Activated T-helper 1 cell treated with anti-CD3 and anti-CD28 coated beads, Interleukin-12 subunit alpha, Interleukin-12 subunit beta, Interleukin-2, Interleukin-4 antibody, amounts not matched to agents 30 ng/mL and 10 ng/mL and 1 ng/mL, durations not matched to agents 14 hours and 24 hours and 36 hours (primary cell): ENCODE measurements around the gene MPST. TPM values are rescaled to one million over a fixed set of nuclear protein-coding genes. Genes with fewer than 3 reads are reported as not detected.
"Not testable (repeated sequence)": the region's sequence is repeated elsewhere in the genome, so short reads cannot be mapped to it uniquely, and the experiment has no call there.

ENCODE experiments used
- DNase-seq: peaks from one replicate; pipeline ENCODE4 v3.0.0; 2021; ENCODE audit warnings: low spot score
- H3K27ac Mint-ChIP-seq: one replicate; pipeline ENCODE4 v1.8.0; 2021; ENCODE audit warnings: mild to moderate bottlenecking, mixed read lengths
- H3K27me3 Mint-ChIP-seq: one replicate; pipeline ENCODE4 v1.8.0; 2022; ENCODE audit warnings: mild to moderate bottlenecking, moderate library complexity, mixed read lengths; ENCODE audit not compliant: insufficient read depth
- H3K36me3 Mint-ChIP-seq: one replicate; pipeline ENCODE4 v1.8.0; 2021; ENCODE audit warnings: low read depth, mixed read lengths
- H3K4me1 Mint-ChIP-seq: one replicate; pipeline ENCODE4 v1.8.0; 2021; ENCODE audit warnings: low read depth, mixed read lengths
- H3K4me3 Mint-ChIP-seq: one replicate; pipeline ENCODE4 v1.8.0; 2021; ENCODE audit warnings: mild to moderate bottlenecking, moderate library complexity, mixed read lengths
- H3K9me3 Mint-ChIP-seq: one replicate; pipeline ENCODE4 v1.8.0; 2021; ENCODE audit warnings: mixed read lengths
- intact Hi-C: fragments of 100-400 bp; cut with micrococcal nuclease; formaldehyde crosslinking; loops from one replicate; pipeline ENCODE4 v1.15.1; 2024
- total RNA-seq: library from RNA; stranded (reverse); gene quantifications from 2 replicates; pipeline ENCODE4 v1.2.3, GENCODE V29; 2022

The MPST gene
- total RNA-seq, 1 donor from 2014 or later, result 18.0 TPM

DNA sequence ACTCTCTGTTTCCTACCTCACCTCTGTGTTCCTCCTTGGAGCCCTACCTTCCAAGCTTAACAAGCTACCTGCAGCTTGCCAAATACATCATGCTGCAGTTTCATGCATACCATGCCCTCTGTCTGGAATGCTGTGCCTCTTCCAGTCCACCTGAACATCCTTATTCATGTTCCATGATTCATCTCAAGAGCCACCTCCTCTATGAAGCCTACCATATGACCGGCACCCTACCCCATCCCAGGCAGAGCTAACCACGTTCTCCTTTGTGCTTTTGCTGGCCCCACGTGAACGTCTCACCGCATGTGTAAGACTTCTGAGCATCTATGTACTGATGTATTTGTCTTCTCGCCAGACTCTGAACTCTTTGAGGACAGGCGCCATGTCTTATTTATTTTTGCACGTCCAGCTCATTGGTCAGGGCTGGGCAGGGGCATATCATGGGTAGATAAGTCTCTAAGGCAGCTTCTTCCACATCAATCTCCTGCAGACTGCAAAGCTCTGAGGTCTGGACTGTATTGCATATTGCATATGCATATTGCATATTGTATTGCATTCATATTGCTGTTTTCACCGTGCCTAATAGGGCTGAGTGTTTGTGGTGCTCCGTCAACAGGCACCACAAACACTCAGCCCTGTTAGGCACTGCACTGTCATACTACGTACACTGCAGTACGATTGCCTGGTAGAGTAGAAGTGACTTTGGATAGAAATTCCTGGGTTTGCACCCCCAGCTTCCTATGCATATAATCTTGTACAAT, 31.3 kb upstream of the MPST start:
- no peak overlapping the region for H3K4me3 Mint-ChIP-seq
- H3K36me3 Mint-ChIP-seq, result no peaks in the 10 kb centered on the region
- intact Hi-C loops, result no loop called here
- H3K9me3 Mint-ChIP-seq, result peaks cover 17% of the 10 kb centered on the region
- peaks cover 4% of the 10 kb centered on the region for H3K4me1 Mint-ChIP-seq
- DNase-seq, result no peak
- peaks cover 25% of the 10 kb centered on the region for H3K27me3 Mint-ChIP-seq
- no peak overlapping the region for H3K27ac Mint-ChIP-seq

DNA sequence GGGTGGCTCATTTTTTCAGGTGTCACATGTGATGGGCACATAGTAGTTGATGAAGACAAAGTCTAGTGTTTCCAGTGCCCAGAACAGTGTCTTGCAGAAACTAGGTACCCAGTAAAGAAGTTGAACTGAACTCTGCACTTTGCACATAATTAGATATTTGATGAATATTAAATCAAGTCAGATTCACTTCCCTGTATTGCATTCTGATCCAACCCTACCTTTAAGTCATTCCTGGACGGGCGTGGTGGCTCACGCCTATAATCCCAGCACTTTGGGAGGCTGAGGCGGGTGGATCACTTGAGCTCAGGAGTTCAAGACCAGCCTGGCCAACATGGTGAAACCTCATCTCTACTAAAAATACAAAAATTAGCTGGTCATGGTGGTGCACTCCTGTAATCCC, 30.5 kb upstream of the MPST start:
- H3K4me3 Mint-ChIP-seq, H3K4me1 Mint-ChIP-seq, DNase-seq, H3K27ac Mint-ChIP-seq, H3K36me3 Mint-ChIP-seq, intact Hi-C loops: not testable (repeated sequence)
- peaks cover 22% of the 10 kb centered on the region for H3K27me3 Mint-ChIP-seq
- H3K9me3 Mint-ChIP-seq, result peaks cover 17% of the 10 kb centered on the region

DNA sequence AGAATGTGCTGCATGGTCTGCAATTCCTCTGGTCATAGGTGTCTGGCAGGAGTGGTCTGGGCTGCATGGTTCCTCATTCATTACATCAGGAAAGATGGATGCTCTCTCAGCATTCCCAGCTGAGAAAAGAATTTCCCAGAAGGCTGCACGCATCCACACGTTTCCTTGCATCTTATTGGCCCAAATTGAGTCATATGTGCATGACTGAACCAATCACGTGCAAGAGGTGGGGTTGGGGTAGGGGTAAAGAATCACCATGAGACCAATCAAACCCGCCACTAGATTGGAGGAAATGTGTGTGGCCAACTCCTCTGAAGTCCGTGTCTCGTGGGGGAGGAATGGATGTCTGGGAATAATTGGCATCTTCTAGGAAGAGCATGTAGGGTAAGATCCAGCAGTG, 29.1 kb upstream of the MPST start:
- Mint-ChIP-seq H3K4me1 (peaks cover 4% of the 10 kb centered on the region), H3K36me3 (no peaks in the 10 kb centered on the region), H3K27me3 (peaks cover 22% of the 10 kb centered on the region), H3K27ac (no peak overlapping the region), H3K4me3 (no peak overlapping the region), H3K9me3 (peaks cover 14% of the 10 kb centered on the region)
- DNase-seq, result no peak
- intact Hi-C loops, result no loop called here

DNA sequence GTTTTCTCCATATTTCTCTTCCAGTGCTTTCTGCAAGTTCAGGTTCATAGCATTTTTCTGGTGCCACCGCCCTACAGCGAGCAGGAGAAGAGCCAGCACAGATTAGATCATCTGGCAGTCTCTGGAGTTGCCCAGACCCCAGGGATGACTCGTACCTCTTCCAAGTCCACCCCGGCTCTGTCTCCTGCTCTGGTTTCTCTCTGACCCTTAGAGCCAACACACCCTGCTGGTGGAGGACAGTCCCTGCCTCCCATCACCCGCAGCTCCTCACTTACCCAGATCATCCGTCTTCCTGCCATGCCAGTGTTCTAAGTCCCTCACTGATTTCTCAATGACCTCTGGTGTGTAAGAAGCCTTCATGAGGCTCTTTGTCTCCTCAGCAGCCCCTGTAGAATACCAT, 28.3 kb upstream of the MPST start:
- Mint-ChIP-seq H3K4me1 (peaks cover 4% of the 10 kb centered on the region), H3K9me3 (peaks cover 7% of the 10 kb centered on the region), H3K36me3 (no peaks in the 10 kb centered on the region), H3K4me3 (no peak overlapping the region), H3K27me3 (peaks cover 22% of the 10 kb centered on the region), H3K27ac (no peak overlapping the region)
- no peak for DNase-seq
- intact Hi-C loops, result no loop called here

DNA sequence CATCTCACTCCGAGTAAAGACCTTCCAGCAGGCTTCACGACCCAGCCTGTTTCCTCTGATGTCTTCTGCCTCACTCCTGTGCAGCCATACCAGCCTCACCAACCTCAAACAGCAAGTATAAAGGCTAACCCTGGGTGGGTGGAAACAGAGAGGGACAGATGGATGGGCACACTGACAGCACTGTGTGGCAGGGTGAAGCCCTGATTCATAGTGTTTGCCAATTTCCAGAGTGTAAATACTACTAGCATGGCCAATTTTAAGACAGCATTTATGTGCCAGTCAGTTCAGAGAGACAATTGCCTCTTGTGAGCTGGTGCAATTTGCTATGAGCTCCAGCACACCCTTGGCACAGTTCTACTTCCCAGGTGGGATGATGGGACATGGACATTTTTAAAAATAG, 21.8 kb upstream of the MPST start:
- H3K9me3 Mint-ChIP-seq, result no peaks in the 10 kb centered on the region
- H3K27ac Mint-ChIP-seq, result no peak overlapping the region
- H3K4me3 Mint-ChIP-seq, result no peak overlapping the region
- H3K4me1 Mint-ChIP-seq, result no peaks in the 10 kb centered on the region
- intact Hi-C loops, result no loop called here
- H3K36me3 Mint-ChIP-seq, result no peaks in the 10 kb centered on the region
- peaks cover 12% of the 10 kb centered on the region for H3K27me3 Mint-ChIP-seq
- no peak for DNase-seq

DNA sequence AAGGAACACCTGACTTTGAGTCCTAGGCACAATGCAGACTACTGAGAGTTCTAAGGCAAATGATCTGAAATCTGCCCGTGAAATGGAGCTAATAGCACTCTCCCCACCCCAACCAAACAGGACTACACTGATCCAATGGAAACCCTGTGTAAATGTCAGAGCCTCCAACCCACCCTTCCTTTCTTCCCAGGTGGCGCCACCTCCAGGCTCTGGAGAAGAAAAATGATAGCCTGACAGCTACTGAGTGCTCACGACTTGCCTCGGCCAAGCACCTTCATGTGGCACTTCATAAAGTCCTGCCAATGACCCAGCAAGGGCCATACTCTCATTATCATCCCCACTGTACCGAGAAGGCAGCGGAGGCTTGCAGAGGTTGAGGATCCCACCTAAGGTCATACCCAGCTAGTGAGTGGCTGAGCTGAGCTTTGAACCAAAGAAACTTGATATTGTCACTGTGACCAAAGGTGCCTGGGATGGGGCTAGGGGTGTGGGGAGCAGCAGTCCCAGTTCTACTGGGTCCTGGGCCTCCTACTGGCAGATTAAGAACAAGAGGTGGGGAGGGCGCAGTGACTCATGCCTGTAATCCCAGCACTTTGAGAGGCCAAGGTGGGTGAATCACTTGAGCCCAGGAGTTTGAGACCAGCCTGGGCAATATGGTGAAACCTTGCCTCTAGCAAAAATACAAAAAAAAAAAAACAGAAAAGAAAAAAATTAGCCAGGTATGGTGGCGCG, 20.8 kb upstream of the MPST start:
- intact Hi-C loops, result no loop called here

DNA sequence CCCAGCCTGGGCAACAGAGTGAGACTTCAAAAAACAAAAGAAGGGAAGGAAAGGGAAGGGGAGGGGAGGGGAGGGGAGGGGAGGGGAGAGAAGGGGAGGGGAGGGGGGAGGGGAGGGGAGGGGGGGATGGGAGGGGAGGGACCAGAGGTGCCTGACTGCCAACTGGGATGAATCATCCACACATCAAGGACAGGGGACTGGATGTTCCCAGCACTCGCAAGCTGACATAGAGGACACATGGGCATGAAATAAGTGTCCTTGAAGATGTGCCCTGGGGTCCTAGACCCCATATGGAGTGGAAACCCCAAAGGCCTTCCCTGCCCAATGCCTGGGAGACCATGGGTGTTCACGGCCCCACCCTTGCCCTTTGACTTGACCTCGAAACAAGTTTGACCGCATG, 20.1 kb upstream of the MPST start:
- H3K36me3 Mint-ChIP-seq, result no peaks in the 10 kb centered on the region
- DNase-seq, result no peak
- no peak overlapping the region for H3K27ac Mint-ChIP-seq
- no peaks in the 10 kb centered on the region for H3K4me1 Mint-ChIP-seq
- no peaks in the 10 kb centered on the region for H3K9me3 Mint-ChIP-seq
- H3K4me3 Mint-ChIP-seq, result no peak overlapping the region
- intact Hi-C loops, result no loop called here
- peaks cover 14% of the 10 kb centered on the region for H3K27me3 Mint-ChIP-seq

More for the DNA sequence above, 20.8 kb upstream of the MPST start:
- no peak for DNase-seq
- no peaks in the 10 kb centered on the region for H3K9me3 Mint-ChIP-seq
- no peaks in the 10 kb centered on the region for H3K36me3 Mint-ChIP-seq
- H3K4me3 Mint-ChIP-seq, result no peak overlapping the region
- peaks cover 14% of the 10 kb centered on the region for H3K27me3 Mint-ChIP-seq
- H3K27ac Mint-ChIP-seq, result no peak overlapping the region
- no peaks in the 10 kb centered on the region for H3K4me1 Mint-ChIP-seq

DNA sequence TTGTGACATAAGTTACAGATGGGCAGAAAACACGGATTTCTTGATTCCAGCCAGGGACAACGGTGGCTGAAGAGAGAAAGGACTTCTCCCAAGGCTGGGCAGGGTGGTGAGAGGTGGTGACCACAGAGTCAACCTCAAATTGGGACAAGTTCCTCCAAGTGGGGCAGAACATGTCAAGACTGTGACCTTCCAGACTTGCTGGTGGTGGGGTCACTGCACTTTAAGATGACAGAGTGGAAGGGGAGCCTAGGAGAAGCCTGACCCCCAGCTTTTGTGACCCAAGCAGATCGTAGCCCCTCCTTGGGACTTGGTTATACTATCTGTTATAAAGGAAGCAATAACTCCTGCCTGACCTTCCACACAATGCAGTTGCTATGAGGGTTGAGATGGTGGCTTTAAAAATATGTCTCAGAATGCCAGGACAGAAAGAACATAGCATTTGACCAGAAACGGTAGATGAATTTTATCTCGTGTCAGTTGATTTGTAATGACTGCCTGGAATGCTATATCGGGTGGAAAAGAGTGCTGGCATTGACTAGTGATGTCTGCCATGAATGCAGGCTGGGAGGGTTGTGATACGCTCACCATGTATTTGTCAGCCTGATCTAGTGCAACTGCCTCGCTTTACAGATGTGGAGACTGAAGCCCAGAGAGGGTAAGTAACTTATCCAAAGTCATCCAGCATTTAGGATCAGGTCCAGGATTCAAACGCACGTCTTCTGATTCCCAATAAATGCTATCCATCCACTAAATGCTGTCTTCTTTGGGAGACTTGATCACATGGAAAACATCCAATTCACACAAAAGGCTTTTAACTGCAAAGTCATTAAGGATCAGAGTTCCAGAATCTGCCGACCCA, 18.6 kb upstream of the MPST start:
- Mint-ChIP-seq H3K27ac (no peak overlapping the region), H3K4me3 (no peak overlapping the region), H3K27me3 (peaks cover 22% of the 10 kb centered on the region), H3K36me3 (no peaks in the 10 kb centered on the region), H3K4me1 (no peaks in the 10 kb centered on the region), H3K9me3 (no peaks in the 10 kb centered on the region)
- intact Hi-C loops, result no loop called here
- DNase-seq, result no peak

DNA sequence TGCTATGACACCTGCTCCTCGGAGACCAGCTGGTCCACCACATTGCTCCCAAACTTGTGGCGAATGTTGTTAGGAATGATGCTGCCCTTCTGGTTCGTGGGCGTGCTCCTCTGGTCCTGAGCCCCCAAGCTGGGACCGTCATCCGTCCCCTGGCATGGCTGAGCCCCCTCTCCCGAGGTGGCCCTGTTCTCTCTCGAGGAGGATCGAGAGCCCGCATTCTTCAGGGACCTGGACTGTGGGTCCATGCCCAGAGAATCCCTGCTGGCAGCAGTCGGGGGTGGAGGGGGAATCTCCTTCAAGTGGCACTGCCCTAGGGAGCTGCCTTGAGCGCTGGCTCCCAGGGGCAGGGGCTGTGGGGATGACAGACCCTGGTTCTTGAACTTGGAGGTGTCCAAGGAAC, 17.7 kb upstream of the MPST start:
- intact Hi-C loops, result no loop called here
- peaks cover 25% of the 10 kb centered on the region for H3K27me3 Mint-ChIP-seq
- H3K9me3 Mint-ChIP-seq, result no peaks in the 10 kb centered on the region
- H3K36me3 Mint-ChIP-seq, result no peaks in the 10 kb centered on the region
- H3K27ac Mint-ChIP-seq, result no peak overlapping the region
- no peak for DNase-seq
- H3K4me3 Mint-ChIP-seq, result no peak overlapping the region
- no peaks in the 10 kb centered on the region for H3K4me1 Mint-ChIP-seq

DNA sequence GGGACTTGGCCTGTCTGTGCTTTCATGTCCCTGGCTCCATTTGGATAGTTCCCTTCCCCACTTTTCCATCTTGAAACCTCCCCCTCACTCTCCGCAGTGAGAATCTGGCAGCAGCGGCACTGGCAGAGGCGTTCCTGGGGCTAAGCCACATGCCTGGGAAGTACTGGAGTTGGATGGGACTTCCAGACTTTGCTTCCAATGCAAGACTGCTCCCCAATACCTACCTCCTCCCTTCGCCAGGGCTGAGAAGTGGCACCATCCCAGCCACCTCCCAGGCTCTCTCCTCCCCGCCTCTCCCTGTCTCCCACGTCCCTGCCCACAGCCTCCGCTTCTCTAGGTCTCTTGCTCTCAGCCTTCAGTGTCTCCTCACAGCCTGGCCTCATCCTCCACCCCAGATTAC, 16.9 kb upstream of the MPST start:
- H3K36me3 Mint-ChIP-seq, result no peaks in the 10 kb centered on the region
- H3K4me3 Mint-ChIP-seq, result no peak overlapping the region
- peaks cover 26% of the 10 kb centered on the region for H3K27me3 Mint-ChIP-seq
- intact Hi-C loops, result no loop called here
- H3K9me3 Mint-ChIP-seq, result no peaks in the 10 kb centered on the region
- no peak overlapping the region for H3K27ac Mint-ChIP-seq
- DNase-seq, result no peak
- H3K4me1 Mint-ChIP-seq, result no peaks in the 10 kb centered on the region

DNA sequence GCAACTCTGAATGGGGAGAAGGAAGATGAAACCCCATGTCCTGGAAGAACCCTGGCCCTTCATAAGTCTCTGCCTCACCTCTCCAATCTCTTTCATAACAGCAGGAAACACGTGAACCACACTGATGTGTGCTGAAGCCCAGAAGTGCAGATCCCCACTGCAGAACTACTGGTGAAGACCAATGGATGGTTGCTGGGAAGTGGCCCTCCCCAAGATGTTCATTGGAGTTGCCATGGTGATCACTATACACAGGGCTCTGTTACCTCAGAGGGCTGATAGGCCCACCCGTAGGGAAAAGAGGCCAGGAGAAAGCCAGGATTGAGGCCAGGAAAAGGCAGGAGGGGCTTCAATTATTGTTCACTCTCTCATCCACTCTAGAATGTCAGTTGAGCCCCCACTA, 11.9 kb upstream of the MPST start:
- no peaks in the 10 kb centered on the region for H3K9me3 Mint-ChIP-seq
- H3K4me1 Mint-ChIP-seq, result peaks cover 13% of the 10 kb centered on the region
- DNase-seq, result no peak
- intact Hi-C loops, result no loop called here
- no peaks in the 10 kb centered on the region for H3K36me3 Mint-ChIP-seq
- peaks cover 35% of the 10 kb centered on the region for H3K27me3 Mint-ChIP-seq
- H3K27ac Mint-ChIP-seq, result no peak overlapping the region
- no peak overlapping the region for H3K4me3 Mint-ChIP-seq

DNA sequence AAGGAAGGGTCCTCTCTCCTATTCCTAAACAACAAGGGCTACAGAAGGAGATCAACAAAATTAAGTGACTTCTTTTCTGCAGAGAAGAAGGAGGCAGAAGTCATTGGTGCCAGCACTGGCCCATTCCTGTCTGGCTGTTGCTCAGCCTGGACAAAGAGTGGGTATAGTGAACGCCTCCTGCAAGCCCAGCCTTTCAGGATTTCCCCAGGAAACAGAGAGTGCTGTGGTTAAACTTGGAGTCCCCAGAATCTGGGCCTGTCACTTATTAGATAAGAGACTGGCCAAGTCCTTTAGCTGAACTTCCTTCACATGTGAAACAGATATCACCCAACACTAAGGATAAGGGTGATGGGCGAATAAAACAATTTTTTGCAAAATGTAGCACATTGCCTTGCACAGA, 11.2 kb upstream of the MPST start:
- DNase-seq, result no peak
- no peaks in the 10 kb centered on the region for H3K36me3 Mint-ChIP-seq
- peaks cover 13% of the 10 kb centered on the region for H3K4me1 Mint-ChIP-seq
- peaks cover 33% of the 10 kb centered on the region for H3K27me3 Mint-ChIP-seq
- H3K9me3 Mint-ChIP-seq, result no peaks in the 10 kb centered on the region
- no peak overlapping the region for H3K4me3 Mint-ChIP-seq
- intact Hi-C loops, result no loop called here
- no peak overlapping the region for H3K27ac Mint-ChIP-seq

DNA sequence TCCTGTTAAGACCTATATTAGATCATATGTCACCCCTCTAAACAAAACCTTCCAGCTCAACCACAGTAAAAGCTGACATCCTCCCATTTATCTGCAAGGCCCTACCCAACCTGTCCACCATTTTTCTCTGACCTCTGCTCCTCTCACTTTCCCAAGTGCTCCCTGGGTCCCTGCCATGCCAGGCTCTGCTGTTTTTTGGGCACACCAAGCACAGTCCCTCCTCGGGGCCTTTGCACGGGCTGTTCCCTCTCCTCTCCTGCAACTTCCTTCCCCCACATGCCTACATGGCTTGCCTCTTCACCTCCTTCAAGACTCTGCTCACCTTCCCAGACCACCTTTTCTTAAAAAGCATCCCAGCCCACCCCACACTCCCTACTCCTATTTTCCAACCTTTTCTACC, 10.1 kb upstream of the MPST start:
- no peak for DNase-seq
- no peaks in the 10 kb centered on the region for H3K9me3 Mint-ChIP-seq
- peaks cover 13% of the 10 kb centered on the region for H3K4me1 Mint-ChIP-seq
- H3K36me3 Mint-ChIP-seq, result no peaks in the 10 kb centered on the region
- peaks cover 33% of the 10 kb centered on the region for H3K27me3 Mint-ChIP-seq
- intact Hi-C loops, result no loop called here
- no peak overlapping the region for H3K27ac Mint-ChIP-seq
- no peak overlapping the region for H3K4me3 Mint-ChIP-seq
